MM.1S (cell line): ENCODE measurements around the gene DPP10.

Experiments
- DNase-seq: peaks from one replicate; pipeline ENCODE4 v3.0.0-alpha.2; 2015
- H2AFZ ChIP-seq: fragments of 300-600 bp; sonication (generic); 2 replicates; pipeline ENCODE4 v1.6.0; 2016; ENCODE audit warnings: antibody characterized with exemption, low read length
- H3F3A ChIP-seq: fragments of 300-600 bp; sonication (generic); 2 replicates; pipeline ENCODE4 v1.6.1; 2016; ENCODE audit warnings: mild to moderate bottlenecking, antibody characterized with exemption, low read length, moderate library complexity, mixed read lengths; ENCODE audit not compliant: insufficient read depth
- H3K27ac ChIP-seq: fragments of 300-600 bp; sonication (generic); 2 replicates; pipeline ENCODE4 v1.5.1; 2016; ENCODE audit warnings: mild to moderate bottlenecking, low read length
- H3K27me3 ChIP-seq: fragments of 300-600 bp; sonication (generic); replicated peaks from 2 replicates; pipeline ENCODE4 v1.6.0; 2016; ENCODE audit warnings: low read length; ENCODE audit not compliant: insufficient read depth
- H3K36me3 ChIP-seq: fragments of 300-600 bp; sonication (generic); replicated peaks from 2 replicates; pipeline ENCODE4 v1.6.1; 2016; ENCODE audit warnings: mild to moderate bottlenecking, low read length, mixed read lengths; ENCODE audit not compliant: insufficient read depth
- H3K4me1 ChIP-seq: fragments of 300-600 bp; sonication (generic); 2 replicates; pipeline ENCODE4 v1.6.1; 2016; ENCODE audit warnings: low read length, mixed read lengths
- H3K4me2 ChIP-seq: fragments of 300-600 bp; sonication (generic); 2 replicates; pipeline ENCODE4 v1.6.0; 2016; ENCODE audit warnings: low read depth, low read length
- H3K4me3 ChIP-seq: fragments of 300-600 bp; sonication (generic); 2 replicates; pipeline ENCODE4 v1.5.1; 2016; ENCODE audit warnings: low read length, mixed read lengths
- H3K79me2 ChIP-seq: fragments of 300-600 bp; sonication (generic); 2 replicates; pipeline ENCODE4 v1.6.1; 2016; ENCODE audit warnings: mixed run types, low read length, mixed read lengths
- H3K9ac ChIP-seq: fragments of 300-600 bp; sonication (generic); 2 replicates; pipeline ENCODE4 v1.6.1; 2016; ENCODE audit warnings: low read length, mixed read lengths
- H3K9me2 ChIP-seq: fragments of 300-600 bp; sonication (generic); replicated peaks from 2 replicates; pipeline ENCODE4 v1.6.1; 2016; ENCODE audit warnings: mild to moderate bottlenecking, low read length, mixed read lengths; ENCODE audit not compliant: insufficient read depth
- H3K9me3 ChIP-seq: fragments of 300-600 bp; sonication (generic); replicated peaks from 2 replicates; pipeline ENCODE4 v1.6.1; 2016; ENCODE audit warnings: mild to moderate bottlenecking, low read length, mixed read lengths; ENCODE audit not compliant: insufficient read depth
- H4K20me1 ChIP-seq: fragments of 300-600 bp; sonication (generic); 2 replicates; pipeline ENCODE4 v1.6.1; 2016; ENCODE audit warnings: mild to moderate bottlenecking, low read length, moderate library complexity, mixed read lengths; ENCODE audit not compliant: insufficient read depth
- EZH2 ChIP-seq: fragments of 300-600 bp; sonication (generic); optimal IDR thresholded peaks from 2 replicates; pipeline ENCODE3; 2017; ENCODE audit warnings: low read depth, mild to moderate bottlenecking, antibody characterized with exemption, low read length, mixed read lengths
- EZH2phosphoT487 ChIP-seq: fragments of 300-600 bp; sonication (generic); IDR thresholded peaks from 2 replicates; pipeline ENCODE4 v1.6.1; 2018; ENCODE audit warnings: antibody characterized with exemption, low read length
- TF ChIP-seq, protein P1 (sequence below): fragments of 300-600 bp; sonication (generic); IDR thresholded peaks from 2 replicates; pipeline ENCODE4 v1.5.1; 2016; ENCODE audit warnings: antibody characterized with exemption, low read length, mixed read lengths

DPP10 gene

DNA sequence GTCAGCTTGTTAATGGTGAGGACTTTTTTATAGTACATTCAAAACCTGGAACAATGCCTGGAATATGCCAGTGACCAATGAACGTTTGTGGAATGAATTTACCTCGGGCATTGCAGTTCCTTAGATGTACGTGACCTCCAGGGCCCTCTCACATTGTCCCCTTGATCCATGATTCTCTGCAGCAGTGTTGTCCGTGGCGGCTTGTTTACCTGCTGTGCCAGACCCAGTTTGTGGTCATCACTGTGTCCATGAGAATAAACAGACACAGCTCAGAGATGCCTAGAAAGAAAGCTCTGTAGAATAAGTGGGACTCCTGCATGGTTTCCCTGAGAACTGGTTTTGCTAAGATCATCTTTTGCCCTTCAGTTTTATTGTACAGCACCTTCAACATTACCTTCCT lies 1132.2 kb downstream of the DPP10 start:
- H3K4me3 ChIP-seq: no peak overlapping the region
- no peak overlapping the region for H3K4me2 ChIP-seq
- no peak for TF ChIP-seq EZH2
- TF ChIP-seq, protein P1, sequence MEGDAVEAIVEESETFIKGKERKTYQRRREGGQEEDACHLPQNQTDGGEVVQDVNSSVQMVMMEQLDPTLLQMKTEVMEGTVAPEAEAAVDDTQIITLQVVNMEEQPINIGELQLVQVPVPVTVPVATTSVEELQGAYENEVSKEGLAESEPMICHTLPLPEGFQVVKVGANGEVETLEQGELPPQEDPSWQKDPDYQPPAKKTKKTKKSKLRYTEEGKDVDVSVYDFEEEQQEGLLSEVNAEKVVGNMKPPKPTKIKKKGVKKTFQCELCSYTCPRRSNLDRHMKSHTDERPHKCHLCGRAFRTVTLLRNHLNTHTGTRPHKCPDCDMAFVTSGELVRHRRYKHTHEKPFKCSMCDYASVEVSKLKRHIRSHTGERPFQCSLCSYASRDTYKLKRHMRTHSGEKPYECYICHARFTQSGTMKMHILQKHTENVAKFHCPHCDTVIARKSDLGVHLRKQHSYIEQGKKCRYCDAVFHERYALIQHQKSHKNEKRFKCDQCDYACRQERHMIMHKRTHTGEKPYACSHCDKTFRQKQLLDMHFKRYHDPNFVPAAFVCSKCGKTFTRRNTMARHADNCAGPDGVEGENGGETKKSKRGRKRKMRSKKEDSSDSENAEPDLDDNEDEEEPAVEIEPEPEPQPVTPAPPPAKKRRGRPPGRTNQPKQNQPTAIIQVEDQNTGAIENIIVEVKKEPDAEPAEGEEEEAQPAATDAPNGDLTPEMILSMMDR: no peak
- no peak for TF ChIP-seq EZH2phosphoT487
- DNase-seq: no peak
- H3K9me2 ChIP-seq: no peaks in the 10 kb centered on the region
- no peaks in the 10 kb centered on the region for H3K79me2 ChIP-seq
- H3K36me3 ChIP-seq: no peaks in the 10 kb centered on the region
- H4K20me1 ChIP-seq: no peaks in the 10 kb centered on the region
- H3F3A ChIP-seq: no peaks in the 10 kb centered on the region
- no peak overlapping the region for H3K27ac ChIP-seq
- no peaks in the 10 kb centered on the region for H3K9me3 ChIP-seq
- no peaks in the 10 kb centered on the region for H3K27me3 ChIP-seq
- no peak overlapping the region for H2AFZ ChIP-seq
- H3K9ac ChIP-seq: no peak overlapping the region
- H3K4me1 ChIP-seq: no peaks in the 10 kb centered on the region

- Histone ChIP-seq H3K4me1 (no peaks in the 10 kb centered on the region), H3K4me2 (no peak overlapping the region), H3K9ac (no peak overlapping the region), H3K4me3 (no peak overlapping the region), H3K9me2 (no peaks in the 10 kb centered on the region), H4K20me1 (no peaks in the 10 kb centered on the region), H3K79me2 (no peaks in the 10 kb centered on the region), H3F3A (no peaks in the 10 kb centered on the region), H3K27me3 (no peaks in the 10 kb centered on the region), H3K27ac (no peak overlapping the region), H3K36me3 (no peaks in the 10 kb centered on the region), H3K9me3 (no peaks in the 10 kb centered on the region), H2AFZ (no peak overlapping the region)
- no peak for DNase-seq
- no peak for TF ChIP-seq EZH2phosphoT487
- no peak for TF ChIP-seq EZH2
- TF ChIP-seq, protein P1: no peak
These were observed 1138.3 kb downstream of the DPP10 start for GRCh38 chr2:115580784-115581183.

DNA sequence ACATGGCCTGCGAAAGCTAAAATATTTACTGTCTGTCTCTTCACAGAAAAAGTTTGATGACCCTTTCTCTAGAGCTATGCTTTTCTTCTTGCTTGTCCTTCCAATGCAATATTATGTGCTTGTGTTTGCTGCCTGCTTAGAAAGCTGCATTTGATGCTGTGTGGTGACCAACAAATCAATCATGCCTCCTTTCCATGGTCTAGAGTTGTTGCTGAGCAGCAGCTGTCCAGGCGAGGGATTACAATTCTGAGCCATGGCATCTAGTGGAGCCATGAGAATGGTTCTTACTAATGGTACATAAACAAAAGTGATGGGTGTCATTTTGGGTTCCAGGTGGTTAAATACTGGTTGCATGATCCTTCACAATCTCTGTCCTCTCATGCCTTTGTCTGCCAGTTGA lies 1142.1 kb downstream of the DPP10 start:
- no peak overlapping the region for H3K4me2 ChIP-seq
- H3K4me3 ChIP-seq: no peak overlapping the region
- no peaks in the 10 kb centered on the region for H3K9me2 ChIP-seq
- H3K27ac ChIP-seq: no peak overlapping the region
- TF ChIP-seq EZH2: no peak
- TF ChIP-seq, protein P1: no peak
- TF ChIP-seq EZH2phosphoT487: no peak
- H3K27me3 ChIP-seq: no peaks in the 10 kb centered on the region
- no peak overlapping the region for H3K9ac ChIP-seq
- no peaks in the 10 kb centered on the region for H3K9me3 ChIP-seq
- H3F3A ChIP-seq: no peaks in the 10 kb centered on the region
- no peaks in the 10 kb centered on the region for H3K4me1 ChIP-seq
- no peaks in the 10 kb centered on the region for H3K79me2 ChIP-seq
- H3K36me3 ChIP-seq: no peaks in the 10 kb centered on the region
- H4K20me1 ChIP-seq: no peaks in the 10 kb centered on the region
- no peak overlapping the region for H2AFZ ChIP-seq
- no peak for DNase-seq
